Hematopoietic multipotent progenitor cell treated with erythropoietin and hydrocortisone succinate and interleukin-3 and kit ligand, for 8 days (in vitro differentiated cells): Measurements from ENCODE around the gene PANK3.
A peak's percentile ranks its signal among the peaks of the same experiment; 100 is the strongest.
"Not testable (repeated sequence)": the region's sequence is repeated elsewhere in the genome, so short reads cannot be mapped to it uniquely, and the experiment has no call there.

ENCODE experiments used
- DNase-seq: peaks from one replicate; pipeline ENCODE4 v3.0.0-alpha.2; 2015

Gene PANK3

DNA sequence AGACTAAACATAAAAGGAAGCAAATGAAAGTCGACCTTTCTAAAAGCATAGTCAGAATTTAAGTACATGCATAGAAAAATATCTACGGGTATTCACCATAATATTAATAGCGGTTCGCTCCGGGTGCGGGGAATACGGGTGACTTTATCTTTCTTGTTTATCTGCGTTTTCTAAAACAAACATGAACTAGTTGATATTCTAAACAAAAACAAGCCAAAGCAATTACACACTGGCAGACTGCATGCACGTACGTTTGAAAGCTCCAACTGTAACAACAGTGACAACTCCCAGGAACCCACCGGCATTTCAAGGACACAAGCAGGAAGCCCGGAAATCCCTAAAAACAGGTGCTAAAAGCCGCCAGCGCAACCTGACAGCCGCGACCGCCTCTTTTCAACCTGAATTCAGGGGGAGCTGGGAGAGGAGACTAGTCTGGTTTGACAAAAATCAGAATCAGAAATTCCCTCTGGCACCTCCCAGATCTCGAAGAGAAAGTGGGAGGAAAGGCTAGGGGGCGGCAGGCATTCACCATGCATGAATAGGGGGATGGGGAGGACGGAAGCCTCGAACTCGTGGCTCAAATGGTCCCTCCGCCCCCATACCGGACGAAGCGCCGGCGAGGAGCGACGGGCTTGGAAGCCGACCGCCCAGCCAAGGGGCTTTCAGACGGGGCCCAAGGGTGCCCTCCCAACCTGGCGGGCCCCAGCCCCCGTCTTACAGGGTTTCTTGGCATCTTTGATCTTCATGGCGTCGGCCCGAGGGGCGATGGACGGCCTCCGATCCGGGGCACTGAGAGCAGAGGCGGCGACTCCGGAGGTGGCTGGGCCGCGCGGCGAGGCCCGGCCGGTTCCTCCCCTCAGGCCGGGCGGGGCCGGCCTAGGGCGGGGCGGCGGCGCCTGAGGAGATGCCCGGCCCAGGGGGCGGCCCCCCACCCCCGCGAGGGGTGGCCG, at the start of gene PANK3:
TSS of gene PANK3 (minus strand) at position 831 of the 950 bp plus-strand sequence. CDS start at position 746, 85 bp downstream.
- peak; percentile 70 for DNase-seq

DNA sequence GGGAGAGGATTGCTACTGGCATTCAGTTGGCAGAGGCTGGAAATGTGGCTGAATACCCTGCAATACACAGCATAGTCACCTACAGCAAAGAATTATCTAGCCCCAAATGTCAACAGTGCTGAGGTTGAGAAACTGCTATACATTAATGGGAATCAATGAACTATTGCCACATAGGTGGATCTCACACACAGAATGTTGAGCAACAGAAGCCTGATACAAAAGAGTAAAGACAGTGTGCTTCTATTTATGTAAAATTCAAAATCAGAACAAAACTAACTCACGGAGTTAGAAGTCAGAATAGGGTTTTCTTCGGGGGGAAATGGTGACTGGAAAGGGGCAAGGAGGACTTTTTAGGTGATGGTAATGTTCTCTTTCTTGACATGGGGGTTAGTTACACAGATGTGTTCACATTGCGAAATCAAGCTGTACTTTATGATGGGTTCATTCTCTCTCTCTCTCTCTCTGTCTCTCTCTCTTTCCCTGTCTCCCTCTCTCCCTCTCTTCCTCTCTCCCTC, 45.7 kb upstream of the PANK3 start:
- no peak for DNase-seq

GRCh38 chr5:168620807-168621206, 41.6 kb upstream of the PANK3 start:
- DNase-seq = no peak

DNA sequence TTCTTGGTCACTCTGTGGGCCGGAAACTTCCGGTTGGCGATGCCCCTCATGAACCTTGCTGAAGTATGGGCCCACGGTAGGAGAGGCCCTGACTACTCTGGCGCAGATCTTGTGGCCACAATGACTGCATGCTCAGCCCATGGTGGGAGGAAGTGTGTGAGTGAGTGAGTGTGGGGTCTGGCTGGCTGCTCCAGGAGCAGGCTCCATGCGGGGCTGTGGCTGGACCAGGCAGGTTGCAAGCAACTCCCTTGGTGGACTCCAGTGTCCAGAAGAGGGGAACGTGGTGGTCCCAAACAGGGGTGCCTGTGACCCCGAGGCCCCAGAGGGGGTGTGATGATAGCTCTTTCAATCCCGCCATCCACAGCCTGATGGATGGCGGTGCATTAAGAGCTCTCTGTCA, 35.5 kb upstream of the PANK3 start:
- no peak for DNase-seq

DNA sequence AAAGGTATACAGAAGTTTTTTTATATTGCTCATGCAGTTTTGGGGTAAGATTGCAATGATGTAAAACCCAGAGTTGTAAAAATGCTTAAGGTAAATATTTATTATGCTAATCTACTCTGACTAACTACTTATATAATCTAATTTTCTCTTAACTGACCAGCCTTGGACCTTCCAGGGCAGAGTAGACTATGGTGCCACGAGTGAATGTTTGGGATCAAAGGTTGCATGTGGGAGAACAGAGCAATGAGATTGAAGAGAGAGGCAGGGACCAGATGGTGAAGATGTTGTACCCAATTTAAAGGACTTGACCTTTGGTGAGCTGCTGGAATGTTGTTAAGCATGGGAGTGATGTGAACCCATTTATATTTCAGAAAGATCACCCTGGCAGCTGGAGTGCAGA, 34.8 kb upstream of the PANK3 start:
- DNase-seq = no peak

DNA sequence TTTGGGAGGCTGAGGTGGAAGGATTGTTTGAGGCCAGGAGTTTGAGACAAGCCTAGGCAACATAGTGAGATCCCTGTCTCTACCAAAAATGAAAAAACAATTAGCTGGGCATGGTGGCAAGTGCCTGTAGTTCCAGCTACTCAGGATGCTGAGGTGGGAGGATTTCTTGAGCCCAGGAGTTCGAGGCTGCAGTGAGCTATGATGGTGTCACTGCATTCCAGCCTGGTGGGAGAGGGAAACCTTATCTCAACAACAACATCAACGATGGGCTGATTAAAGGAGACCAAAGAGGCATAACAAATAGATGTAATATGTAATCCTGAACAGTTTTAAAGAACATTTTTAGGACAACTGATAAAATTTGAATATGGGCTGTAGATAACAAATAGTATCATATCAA, 34.2 kb upstream of the PANK3 start:
- DNase-seq = no peak

DNA sequence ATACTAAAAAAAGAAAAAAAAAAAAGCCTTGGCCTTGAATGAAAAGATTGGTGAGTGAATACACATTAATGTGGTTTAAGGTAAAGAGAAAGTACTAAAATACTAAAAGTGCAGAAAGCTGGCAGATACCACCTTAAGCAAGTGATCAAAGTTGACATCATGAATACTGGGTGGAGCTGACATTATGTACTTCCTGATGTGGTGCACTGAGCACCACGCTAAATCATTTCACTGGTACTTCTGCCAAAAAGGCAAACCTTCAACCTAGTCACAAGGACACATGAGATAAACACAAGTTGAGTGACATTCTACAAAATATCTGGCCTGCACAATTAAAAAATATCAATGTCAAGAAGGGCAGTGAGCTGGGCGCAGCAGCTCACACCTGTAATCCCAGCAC, 33.8 kb upstream of the PANK3 start:
- no peak for DNase-seq

DNA sequence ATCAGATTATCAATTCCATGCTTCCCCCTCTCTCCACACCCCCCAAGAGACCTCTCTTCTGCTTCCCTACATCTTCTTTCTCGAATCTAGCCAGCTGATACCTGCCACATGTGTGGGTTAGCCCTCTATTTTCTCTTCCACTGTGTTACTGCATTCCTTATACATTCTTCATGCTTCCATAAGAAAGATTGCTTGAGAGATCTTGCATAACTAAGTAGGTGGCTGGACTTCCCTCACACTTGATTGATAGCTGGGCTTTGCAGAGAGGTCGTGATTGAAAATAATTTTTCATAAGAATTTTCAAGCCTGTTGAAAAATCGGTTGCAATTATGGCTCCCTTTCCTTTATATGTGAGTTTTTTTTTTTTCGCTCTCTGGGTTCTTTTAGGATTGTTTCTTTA, 33.0 kb upstream of the PANK3 start:
- DNase-seq = no peak

DNA sequence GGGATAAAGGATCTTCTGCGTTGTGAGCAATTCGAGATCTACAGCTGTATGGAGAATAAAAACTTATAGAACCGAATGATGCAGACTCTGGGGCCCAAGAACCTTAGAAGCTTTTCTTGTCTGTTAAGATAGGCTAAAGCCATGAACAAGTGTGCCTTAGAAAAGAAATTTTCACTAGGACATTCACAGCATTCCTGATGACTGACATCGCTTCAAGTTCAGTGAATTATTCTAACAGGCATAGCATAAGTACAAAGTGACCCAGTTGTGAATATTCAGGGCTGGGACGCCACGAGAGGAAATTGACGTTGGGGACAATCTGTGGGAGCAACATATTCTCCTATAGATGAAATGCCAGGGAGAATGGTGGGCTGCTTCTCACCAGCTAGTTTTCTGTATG, 32.0 kb upstream of the PANK3 start:
- no peak for DNase-seq

GRCh38 chr5:168609806-168610482, 30.8 kb upstream of the PANK3 start:
- DNase-seq = no peak

DNA sequence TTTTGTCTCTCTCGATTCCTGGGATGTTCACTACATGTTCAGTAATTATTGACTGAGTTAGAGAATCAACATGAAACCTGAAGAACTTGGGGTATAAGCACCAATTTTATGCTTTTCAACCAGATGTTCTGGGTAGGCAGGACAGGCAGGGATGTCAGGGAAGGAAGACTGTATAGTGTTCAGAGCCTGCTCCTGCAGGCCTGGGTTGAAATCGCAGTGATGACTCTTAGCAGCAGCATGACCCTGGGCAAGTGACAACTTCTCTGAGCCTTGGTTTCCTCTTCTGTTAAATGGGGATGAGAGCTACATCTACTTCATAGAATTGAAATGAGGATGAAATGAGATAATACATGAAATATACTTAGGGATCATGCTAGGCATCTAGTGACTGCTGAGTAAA, 29.7 kb upstream of the PANK3 start:
- no peak for DNase-seq

DNA sequence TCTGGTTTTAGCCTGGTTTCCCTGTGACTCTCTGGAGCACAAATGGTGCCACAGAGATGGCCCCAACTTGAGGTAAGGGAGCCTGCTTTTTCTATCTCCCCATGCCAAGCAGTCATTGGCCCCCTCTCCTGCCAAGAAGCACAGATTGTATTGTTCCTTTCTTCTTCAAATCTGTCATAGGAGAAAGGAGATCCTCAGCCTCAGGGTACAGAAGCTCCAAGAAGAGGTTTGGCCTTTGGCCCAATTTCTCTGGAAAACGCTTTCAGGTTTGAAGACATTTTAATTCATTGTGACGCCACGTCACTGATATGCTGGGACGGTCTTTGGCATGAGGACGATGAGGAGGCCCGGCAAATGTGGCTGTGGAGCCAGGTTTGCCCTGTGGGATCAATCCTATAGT, 29.2 kb upstream of the PANK3 start:
- DNase-seq = no peak

DNA sequence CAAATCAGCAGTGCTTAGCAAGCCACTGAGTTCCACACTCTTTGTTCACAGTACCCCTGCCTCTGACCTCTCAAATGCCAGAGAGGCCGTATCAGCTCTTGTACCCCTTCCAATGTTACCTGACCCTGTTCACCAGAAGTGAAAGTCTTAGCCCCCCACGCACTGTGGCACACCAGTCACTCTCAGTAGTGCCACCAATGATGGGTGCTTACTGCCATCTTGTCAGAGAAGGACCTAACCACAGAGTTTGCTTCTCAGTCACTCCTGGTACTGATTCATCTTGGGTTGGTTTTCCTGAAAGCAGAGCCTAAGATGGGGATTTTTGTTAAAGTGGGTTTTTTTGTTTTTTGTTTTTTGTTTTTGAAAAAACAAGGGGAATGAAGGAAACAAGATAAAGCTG, 28.8 kb upstream of the PANK3 start:
- no peak for DNase-seq

GRCh38 chr5:168606562-168606961, 27.4 kb upstream of the PANK3 start:
- no peak for DNase-seq

DNA sequence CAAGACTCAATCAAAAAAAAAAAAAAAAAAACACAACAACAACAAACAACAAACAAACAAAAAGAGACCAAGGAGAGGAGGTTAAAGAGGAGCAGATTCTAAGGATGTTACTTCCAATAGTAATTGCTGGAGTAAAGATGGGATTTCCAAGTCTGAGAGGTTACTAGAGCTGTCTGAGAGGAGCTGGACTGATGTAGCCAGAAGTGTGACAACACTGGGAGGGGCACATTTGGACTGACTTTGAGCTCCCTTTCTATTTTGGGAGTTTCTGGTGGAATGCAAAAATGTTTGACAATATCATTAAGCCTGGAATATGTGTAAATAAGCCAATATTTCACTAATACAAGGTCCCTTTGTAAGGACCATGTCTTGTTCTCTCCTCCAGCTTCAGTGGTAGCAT, 25.3 kb upstream of the PANK3 start:
- DNase-seq = no peak

GRCh38 chr5:168603746-168604145, 24.6 kb upstream of the PANK3 start:
- no peak for DNase-seq

DNA sequence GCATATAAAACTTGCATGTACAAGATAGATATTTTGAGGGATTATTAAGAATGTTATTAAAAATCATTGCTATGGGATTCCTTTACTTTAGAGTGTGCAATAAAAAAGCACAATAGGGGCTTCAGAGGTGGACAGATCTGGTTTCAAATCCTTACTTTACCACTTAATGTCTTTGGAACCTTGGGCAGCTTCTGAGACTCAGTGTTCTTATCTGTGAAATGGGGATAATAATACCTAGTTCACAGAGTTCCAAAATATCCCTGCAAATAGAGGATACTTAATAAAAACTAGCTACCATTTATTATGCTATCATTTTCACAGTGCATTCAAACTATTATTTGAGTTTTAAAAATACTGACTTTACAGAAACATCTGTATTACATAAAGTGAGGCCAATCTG, 23.3 kb upstream of the PANK3 start:
- DNase-seq = no peak

DNA sequence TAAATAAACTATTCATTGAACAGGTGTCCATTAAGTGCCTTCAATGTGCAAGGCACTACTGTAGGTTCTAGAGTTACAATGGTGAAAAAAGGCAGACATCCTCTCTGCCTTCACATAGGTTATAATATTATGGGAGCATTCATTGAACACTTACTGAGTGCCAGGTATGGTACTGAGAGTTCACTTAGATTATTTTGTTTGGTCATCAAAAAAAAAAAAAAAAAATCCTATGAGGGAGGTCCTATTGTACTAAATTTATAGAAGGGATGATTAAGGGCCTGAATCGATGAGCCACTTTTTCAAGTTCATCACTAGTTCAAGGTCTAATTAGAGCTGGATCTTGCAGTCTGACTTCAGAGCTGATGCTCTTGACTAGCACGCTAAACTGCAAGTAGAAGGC, 22.8 kb upstream of the PANK3 start:
- DNase-seq = no peak

- DNase-seq = no peak
Observed at GRCh38 chr5:168600409-168600808, 21.2 kb upstream of the PANK3 start.

DNA sequence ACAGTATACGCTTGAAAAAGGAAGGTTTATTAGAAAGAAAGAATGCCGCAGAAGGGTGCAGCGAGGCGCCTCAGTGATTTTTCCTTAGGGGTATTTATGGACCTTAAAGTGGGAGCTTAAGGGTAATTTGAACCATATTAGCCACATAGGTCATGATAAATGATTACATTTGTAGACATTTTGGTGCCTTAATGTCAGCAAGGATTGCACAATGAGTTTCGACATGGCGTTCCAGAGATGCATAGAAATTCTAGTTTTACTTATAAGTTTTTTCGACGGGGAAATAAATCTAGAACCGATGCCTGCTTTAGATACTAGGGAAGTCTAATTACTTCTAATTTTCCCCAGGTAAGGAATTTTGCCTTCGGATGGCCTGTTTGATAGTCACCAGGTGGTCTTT, 20.7 kb upstream of the PANK3 start:
- DNase-seq = no peak

- no peak for DNase-seq
Observed at GRCh38 chr5:168598639-168599038, 19.5 kb upstream of the PANK3 start.

- DNase-seq = no peak
Observed at GRCh38 chr5:168596927-168597326, 17.8 kb upstream of the PANK3 start.

GRCh38 chr5:168596122-168596521, 17.0 kb upstream of the PANK3 start:
- not testable (repeated sequence) for DNase-seq

GRCh38 chr5:168592014-168592368, 12.8 kb upstream of the PANK3 start:
- DNase-seq = no peak
